Globus pallidus (tissue), 1 donor: Measurements from ENCODE around the gene SETD2.
A peak's percentile ranks its signal among the peaks of the same experiment; 100 is the strongest.

Experiments used
- DNase-seq: peaks from one replicate; pipeline ENCODE4 v3.0.0-alpha.2; 2015; ENCODE audit warnings: low spot score

SETD2 gene

GRCh38 chr3:47009225-47010110 is 154.4 kb downstream of the SETD2 start:
- peak; percentile 90 for DNase-seq

- DNase-seq: no peak
These were observed 155.1 kb downstream of the SETD2 start for GRCh38 chr3:47008851-47009224.

- DNase-seq: no peak
These were observed 155.6 kb downstream of the SETD2 start for GRCh38 chr3:47008234-47008796.

GRCh38 chr3:47007482-47008233 is 156.3 kb downstream of the SETD2 start:
- DNase-seq: no peak

GRCh38 chr3:47007001-47007400 is 156.9 kb downstream of the SETD2 start:
- DNase-seq: no peak

GRCh38 chr3:47006145-47006651 is 157.7 kb downstream of the SETD2 start:
- DNase-seq: no peak

GRCh38 chr3:47005212-47006144 is 158.4 kb downstream of the SETD2 start:
- DNase-seq: no peak

GRCh38 chr3:47004369-47005211 is 159.3 kb downstream of the SETD2 start:
- no peak for DNase-seq

- no peak for DNase-seq
These were observed 160.2 kb downstream of the SETD2 start for GRCh38 chr3:47003461-47004368.

GRCh38 chr3:47003056-47003410 is 160.9 kb downstream of the SETD2 start:
- DNase-seq: no peak

GRCh38 chr3:47002171-47003055 is 161.5 kb downstream of the SETD2 start:
- no peak for DNase-seq

- no peak for DNase-seq
These were observed 162.2 kb downstream of the SETD2 start for GRCh38 chr3:47001731-47002170.

- DNase-seq: no peak
These were observed 162.8 kb downstream of the SETD2 start for GRCh38 chr3:47000922-47001730.

- no peak for DNase-seq
These were observed 163.6 kb downstream of the SETD2 start for GRCh38 chr3:47000198-47000815.

- DNase-seq: no peak
These were observed 164.3 kb downstream of the SETD2 start for GRCh38 chr3:46999516-47000197.

- DNase-seq: no peak
These were observed 164.9 kb downstream of the SETD2 start for GRCh38 chr3:46998852-46999515.
